Body of pancreas (tissue), 4 donors: ENCODE data around the gene WWC2.

Source experiments
- POLR2A ChIP-seq, 3 donors: fragments of 450-650 bp; IDR thresholded peaks; one replicate each; pipeline ENCODE4 v1.6.1; 2016; ENCODE audit warnings: antibody characterized with exemption in 3 of 3, mild to moderate bottlenecking in 2 of 3
- TF ChIP-seq, protein P1 (sequence below), 7 experiments: fragments of 450-650 bp in 4 of 7; fragments of 200-600 bp in 3 of 7; sonication (generic) in 3 of 7; IDR thresholded peaks; one replicate each; pipeline ENCODE4 v1.5.1; 2016 to 2019; ENCODE audit warnings: antibody characterized with exemption in 7 of 7

DNA sequence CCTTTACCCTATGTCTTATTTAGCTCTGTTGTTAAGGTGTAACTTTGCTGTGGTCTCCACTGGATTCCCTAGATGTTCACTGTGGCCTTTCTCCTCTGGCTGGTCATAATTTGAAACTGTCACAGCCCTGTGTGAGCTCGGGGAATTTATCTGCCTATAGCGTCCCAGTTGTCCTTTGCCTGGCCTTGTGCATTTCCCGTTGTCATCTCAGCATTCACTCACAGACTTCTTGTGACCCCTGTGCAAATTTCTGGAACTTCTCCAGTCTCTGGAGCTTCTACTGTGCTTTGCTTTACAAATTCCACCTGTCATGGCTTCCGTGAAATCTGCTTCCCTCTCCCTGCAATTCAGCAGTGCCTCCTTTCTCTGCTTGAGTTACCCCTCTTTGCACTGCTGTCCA is 106.7 kb downstream of the WWC2 start:
- TF ChIP-seq, protein P1, sequence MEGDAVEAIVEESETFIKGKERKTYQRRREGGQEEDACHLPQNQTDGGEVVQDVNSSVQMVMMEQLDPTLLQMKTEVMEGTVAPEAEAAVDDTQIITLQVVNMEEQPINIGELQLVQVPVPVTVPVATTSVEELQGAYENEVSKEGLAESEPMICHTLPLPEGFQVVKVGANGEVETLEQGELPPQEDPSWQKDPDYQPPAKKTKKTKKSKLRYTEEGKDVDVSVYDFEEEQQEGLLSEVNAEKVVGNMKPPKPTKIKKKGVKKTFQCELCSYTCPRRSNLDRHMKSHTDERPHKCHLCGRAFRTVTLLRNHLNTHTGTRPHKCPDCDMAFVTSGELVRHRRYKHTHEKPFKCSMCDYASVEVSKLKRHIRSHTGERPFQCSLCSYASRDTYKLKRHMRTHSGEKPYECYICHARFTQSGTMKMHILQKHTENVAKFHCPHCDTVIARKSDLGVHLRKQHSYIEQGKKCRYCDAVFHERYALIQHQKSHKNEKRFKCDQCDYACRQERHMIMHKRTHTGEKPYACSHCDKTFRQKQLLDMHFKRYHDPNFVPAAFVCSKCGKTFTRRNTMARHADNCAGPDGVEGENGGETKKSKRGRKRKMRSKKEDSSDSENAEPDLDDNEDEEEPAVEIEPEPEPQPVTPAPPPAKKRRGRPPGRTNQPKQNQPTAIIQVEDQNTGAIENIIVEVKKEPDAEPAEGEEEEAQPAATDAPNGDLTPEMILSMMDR (IDR thresholded peaks at IDR 0.05): no peak
- TF ChIP-seq POLR2A (IDR thresholded peaks at IDR 0.05): no peak
